Measurements from ENCODE around the gene AGA. TPM values are rescaled to one million over a fixed set of nuclear protein-coding genes. Genes with fewer than 3 reads are reported as not detected.

AGA gene
- total RNA-seq, 1 experiment from 2014 or later: 35.4 TPM

DNA sequence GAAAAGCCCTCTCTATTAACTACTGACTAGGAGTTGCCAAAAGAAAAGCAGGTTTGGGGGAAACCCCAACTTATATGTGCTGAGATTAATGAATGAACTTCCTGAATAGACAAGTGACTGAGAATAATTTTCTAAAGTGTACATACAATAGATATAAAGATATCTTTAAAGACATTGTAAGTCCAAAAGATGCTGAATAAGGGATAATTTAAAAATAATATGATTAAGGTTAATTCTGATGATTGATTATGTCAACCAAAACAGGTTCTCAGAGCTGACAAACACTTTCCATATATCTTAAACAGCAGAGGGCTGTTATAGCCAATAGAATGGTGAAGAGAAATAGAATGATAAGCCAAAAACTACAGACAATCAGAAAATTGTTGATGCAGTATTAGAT, 28.6 kb downstream of the AGA start:
- no peaks in the 10 kb centered on the region for H3K36me3 Mint-ChIP-seq (ENCODE audit: insufficient read depth, unreplicated experiment)
- H3K4me1 ChIP-seq: peaks cover 7% of the 10 kb centered on the region; the same call in 1 of the 2 replicates
- no peaks in the 10 kb centered on the region for H3K36me3 ChIP-seq (ENCODE audit: control insufficient read depth, insufficient read depth, low read length)
- TF ChIP-seq, protein P1, sequence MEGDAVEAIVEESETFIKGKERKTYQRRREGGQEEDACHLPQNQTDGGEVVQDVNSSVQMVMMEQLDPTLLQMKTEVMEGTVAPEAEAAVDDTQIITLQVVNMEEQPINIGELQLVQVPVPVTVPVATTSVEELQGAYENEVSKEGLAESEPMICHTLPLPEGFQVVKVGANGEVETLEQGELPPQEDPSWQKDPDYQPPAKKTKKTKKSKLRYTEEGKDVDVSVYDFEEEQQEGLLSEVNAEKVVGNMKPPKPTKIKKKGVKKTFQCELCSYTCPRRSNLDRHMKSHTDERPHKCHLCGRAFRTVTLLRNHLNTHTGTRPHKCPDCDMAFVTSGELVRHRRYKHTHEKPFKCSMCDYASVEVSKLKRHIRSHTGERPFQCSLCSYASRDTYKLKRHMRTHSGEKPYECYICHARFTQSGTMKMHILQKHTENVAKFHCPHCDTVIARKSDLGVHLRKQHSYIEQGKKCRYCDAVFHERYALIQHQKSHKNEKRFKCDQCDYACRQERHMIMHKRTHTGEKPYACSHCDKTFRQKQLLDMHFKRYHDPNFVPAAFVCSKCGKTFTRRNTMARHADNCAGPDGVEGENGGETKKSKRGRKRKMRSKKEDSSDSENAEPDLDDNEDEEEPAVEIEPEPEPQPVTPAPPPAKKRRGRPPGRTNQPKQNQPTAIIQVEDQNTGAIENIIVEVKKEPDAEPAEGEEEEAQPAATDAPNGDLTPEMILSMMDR (IDR thresholded peaks at IDR 0.05; ENCODE audit: insufficient read depth in 1 of 2, low read depth in 1 of 2, low read length in 1 of 2, severe bottlenecking in 1 of 2, unreplicated experiment in 1 of 2): no peak
- ChIA-PET POLR2A (no interaction called here), CTCF (interaction anchor here (0.6 kb wide), 1 partner anchor 104 kb away, joined by 3 read pairs; the partner anchor contains the start of gene NEIL3)
- no peak overlapping the region for H3K4me3 ChIP-seq (ENCODE audit: low read depth, low read length)
- H3K9me3 ChIP-seq: no peaks in the 10 kb centered on the region
- no peak overlapping the region for H3K27ac Mint-ChIP-seq (ENCODE audit: unreplicated experiment)
- peaks cover 11% of the 10 kb centered on the region for H3K9me3 Mint-ChIP-seq (ENCODE audit: unreplicated experiment)
- H3K4me3 Mint-ChIP-seq (ENCODE audit: unreplicated experiment): no peak overlapping the region
- no peaks in the 10 kb centered on the region for H3K27me3 ChIP-seq (replicated peaks; ENCODE audit: control insufficient read depth, insufficient read depth, low read length)
- BruUV-seq (replicated peaks): no TSS peak
- no peaks in the 10 kb centered on the region for H3K27me3 Mint-ChIP-seq (ENCODE audit: insufficient read depth, unreplicated experiment)
- no peak for DNase-seq
- intact Hi-C loops (cut with micrococcal nuclease; ENCODE audit: unreplicated experiment): no loop called here
- peaks cover 10% of the 10 kb centered on the region for H3K4me1 Mint-ChIP-seq (ENCODE audit: low read depth, unreplicated experiment)

DNA sequence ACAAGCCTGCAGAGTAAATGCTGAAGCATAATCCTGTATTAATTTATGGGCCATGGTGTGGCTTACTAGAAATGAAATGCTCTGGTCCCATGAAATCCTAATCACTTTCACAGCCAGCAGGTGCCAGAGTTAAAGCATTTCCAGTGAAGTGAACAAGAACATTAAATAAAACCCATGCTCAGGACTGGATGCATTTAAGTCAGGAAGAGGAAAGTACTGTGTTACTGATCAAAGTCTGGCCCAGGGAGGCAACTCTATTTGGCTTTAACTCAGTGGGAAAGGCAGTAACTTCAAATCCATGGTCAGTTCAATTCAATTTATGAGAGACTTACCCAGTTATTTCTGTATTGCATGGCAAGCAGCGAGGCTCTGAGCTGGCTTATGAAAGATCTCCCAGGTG, 29.2 kb downstream of the AGA start:
- POLR2A ChIA-PET: no interaction called here
- no peak for DNase-seq
- intact Hi-C loops (cut with micrococcal nuclease; ENCODE audit: unreplicated experiment): no loop called here

DNA sequence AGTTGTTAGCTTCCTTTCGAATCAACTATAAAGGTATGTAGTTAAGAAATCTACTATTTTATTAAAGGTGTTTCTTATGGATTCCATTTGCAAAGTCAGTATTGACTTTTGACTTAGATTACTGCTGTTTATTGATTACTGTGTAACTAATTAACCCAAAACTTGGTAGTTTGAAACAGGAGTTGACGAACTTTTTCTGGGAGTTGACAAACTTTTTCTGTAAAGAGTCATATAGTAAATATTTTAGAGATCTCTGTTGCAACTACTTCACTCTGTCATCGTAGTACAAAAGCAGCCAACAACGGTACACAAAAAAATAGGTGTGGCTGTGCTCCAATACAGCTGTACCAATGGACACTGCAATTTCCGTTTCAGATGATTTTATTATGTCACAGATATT, 30.2 kb downstream of the AGA start:
- ChIA-PET POLR2A (no interaction called here), CTCF (no interaction called here)
- H3K4me3 Mint-ChIP-seq (ENCODE audit: unreplicated experiment): no peak overlapping the region
- H3K27me3 Mint-ChIP-seq (ENCODE audit: insufficient read depth, unreplicated experiment): no peaks in the 10 kb centered on the region
- H3K27ac Mint-ChIP-seq (ENCODE audit: unreplicated experiment): no peak overlapping the region
- TF ChIP-seq, protein P1 (IDR thresholded peaks at IDR 0.05; ENCODE audit: insufficient read depth in 1 of 2, low read depth in 1 of 2, low read length in 1 of 2, severe bottlenecking in 1 of 2, unreplicated experiment in 1 of 2): no peak
- no peak for DNase-seq
- no peaks in the 10 kb centered on the region for H3K36me3 ChIP-seq (ENCODE audit: control insufficient read depth, insufficient read depth, low read length)
- peaks cover 22% of the 10 kb centered on the region for H3K9me3 Mint-ChIP-seq (ENCODE audit: unreplicated experiment)
- no peaks in the 10 kb centered on the region for H3K36me3 Mint-ChIP-seq (ENCODE audit: insufficient read depth, unreplicated experiment)
- H3K4me1 Mint-ChIP-seq (ENCODE audit: low read depth, unreplicated experiment): peaks cover 10% of the 10 kb centered on the region
- H3K27me3 ChIP-seq (replicated peaks; ENCODE audit: control insufficient read depth, insufficient read depth, low read length): no peaks in the 10 kb centered on the region
- H3K9me3 ChIP-seq: no peaks in the 10 kb centered on the region
- intact Hi-C loops (cut with micrococcal nuclease; ENCODE audit: unreplicated experiment): loop anchor here (2.0 kb wide), 1 partner anchor 15 kb away; no protein-coding TSS in a partner anchor
- H3K4me3 ChIP-seq (ENCODE audit: low read depth, low read length): no peak overlapping the region
- no TSS peak for BruUV-seq (replicated peaks)
- peaks cover 7% of the 10 kb centered on the region; the same call in 1 of the 2 replicates for H3K4me1 ChIP-seq

More for the DNA sequence above, 29.2 kb downstream of the AGA start:
- Mint-ChIP-seq H3K27me3 (ENCODE audit: insufficient read depth, unreplicated experiment) (no peaks in the 10 kb centered on the region), H3K9me3 (ENCODE audit: unreplicated experiment) (peaks cover 12% of the 10 kb centered on the region), H3K36me3 (ENCODE audit: insufficient read depth, unreplicated experiment) (no peaks in the 10 kb centered on the region), H3K27ac (ENCODE audit: unreplicated experiment) (no peak overlapping the region), H3K4me3 (ENCODE audit: unreplicated experiment) (no peak overlapping the region), H3K4me1 (ENCODE audit: low read depth, unreplicated experiment) (peaks cover 10% of the 10 kb centered on the region)
- TF ChIP-seq, protein P1 (IDR thresholded peaks at IDR 0.05; ENCODE audit: insufficient read depth in 1 of 2, low read depth in 1 of 2, low read length in 1 of 2, severe bottlenecking in 1 of 2, unreplicated experiment in 1 of 2): no peak
- BruUV-seq (replicated peaks): no TSS peak
- no peaks in the 10 kb centered on the region for H3K9me3 ChIP-seq
- peaks cover 7% of the 10 kb centered on the region; the same call in 1 of the 2 replicates for H3K4me1 ChIP-seq
- no peak overlapping the region for H3K4me3 ChIP-seq (ENCODE audit: low read depth, low read length)
- no peaks in the 10 kb centered on the region for H3K36me3 ChIP-seq (ENCODE audit: control insufficient read depth, insufficient read depth, low read length)
- no peaks in the 10 kb centered on the region for H3K27me3 ChIP-seq (replicated peaks; ENCODE audit: control insufficient read depth, insufficient read depth, low read length)
- CTCF ChIA-PET: interaction anchor here (0.6 kb wide), 1 partner anchor 104 kb away, joined by 3 read pairs; the partner anchor contains the start of gene NEIL3
